ENCODE measurements around the gene ASB3. TPM values are rescaled to one million over a fixed set of nuclear protein-coding genes. Genes with fewer than 3 reads are reported as not detected.

Gene ASB3
- 14.6 and 21.2 TPM in 2 replicates for total RNA-seq

GRCh38 chr2:53786705-53787613, at the start of gene ASB3, which contains the start of gene ERLEC1:
Gene ASB3, minus strand, starts transcription at chr2:53786953. Its CDS starts 21,381 bp downstream, at chr2:53765572.
Gene ERLEC1, plus strand, starts transcription at chr2:53787044. Its CDS starts 167 bp downstream, at chr2:53787211.

DNA sequence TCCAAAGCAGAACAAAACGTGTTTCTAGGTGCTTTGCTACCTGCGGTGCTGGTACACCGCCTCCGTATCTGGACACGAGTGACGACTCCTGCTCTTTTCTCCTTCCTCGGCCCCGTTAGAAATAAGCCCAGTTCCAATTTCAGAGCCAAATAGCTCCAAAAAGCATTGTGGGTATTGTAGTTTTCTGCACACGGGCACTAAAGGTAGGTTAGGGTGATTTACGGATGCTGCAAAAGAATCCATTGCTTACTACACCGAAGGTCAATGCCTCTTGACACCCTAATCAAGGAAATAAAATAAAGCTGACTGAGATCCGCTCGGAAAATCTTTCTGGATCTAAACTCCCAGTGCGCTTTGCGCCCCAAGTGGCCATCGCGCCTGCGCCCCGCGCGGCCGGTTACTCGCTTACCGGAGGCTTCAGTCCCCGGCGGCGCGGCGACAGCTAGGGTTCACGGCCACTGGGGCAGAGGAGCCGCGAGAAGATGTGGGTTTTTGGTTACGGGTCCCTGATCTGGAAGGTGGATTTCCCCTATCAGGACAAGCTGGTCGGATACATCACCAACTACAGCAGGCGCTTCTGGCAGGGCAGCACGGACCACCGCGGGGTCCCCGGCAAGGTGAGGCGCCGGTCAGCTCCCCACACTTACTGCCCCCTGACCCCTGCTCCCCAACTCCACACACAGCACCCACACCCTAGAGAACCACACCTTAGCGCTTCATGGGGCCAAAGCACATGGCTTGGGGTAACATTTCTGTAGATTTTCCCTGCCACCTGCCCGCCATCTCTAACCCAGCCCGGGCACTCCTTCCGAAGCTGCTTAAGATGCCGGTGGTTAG, 19.1 kb downstream of the ASB3 start, which contains the start of gene CHAC2:
Gene CHAC2 (plus strand): TSS at position 400 of the 837 bp plus-strand sequence. CDS start 83 bp downstream, at position 483.

Other genes with a start within 250 kb of the ASB3 start
- gene CHAC2, start 19.1 kb downstream of the ASB3 start, total RNA-seq, result 0.16 and 6.9 TPM in 2 replicates
- gene ERLEC1, start 91 bp upstream of the ASB3 start, total RNA-seq, result 46.0 and 79.6 TPM in 2 replicates
- gene GPR75, start 73.0 kb upstream of the ASB3 start, total RNA-seq, result 0.52 and 2.1 TPM in 2 replicates
- gene PSME4, start 184.0 kb upstream of the ASB3 start, total RNA-seq, result 26.8 and 33.0 TPM in 2 replicates

Data from epithelial cell of alveolus of lung (primary cell).